ENCODE data around the gene CBX7. TPM values are rescaled to one million over a fixed set of nuclear protein-coding genes. Genes with fewer than 3 reads are reported as not detected.

CBX7 gene
- total and polyA plus RNA-seq, 2 of the 4 experiments (the other 2 are of a cell fraction): 0.90 to 3.6 TPM

GRCh38 chr22:39173050-39173706 is 20.7 kb upstream of the CBX7 start:
- peak overlapping the region; percentile 91; the same call in 1 of the 2 replicates for H3K27ac ChIP-seq (ENCODE audit: insufficient read depth, low read length)
- DNase-seq (no peak), ATAC-seq (ENCODE audit: low read depth) (no peak)
- peaks cover 2% of the 10 kb centered on the region; the same call in 1 of the 2 replicates for H3K27me3 ChIP-seq (ENCODE audit: control insufficient read depth, insufficient read depth, low read length)
- no TSS peak for BruUV-seq (replicated peaks)
- H3K23ac ChIP-seq (ENCODE audit: low read depth, low read length): peak overlapping the region; percentile 84
- peak overlapping the region; percentile 95 for H2AK5ac ChIP-seq (ENCODE audit: low read depth, low read length)
- 91% methylated on average over 10 of the region's 16 CpGs; no CpG with 5 or more reads in 1 of the 2 experiments for whole genome bisulfite sequencing, 2 experiments (ENCODE audit: extremely low coverage in 2 of 2, insufficient read length in 1 of 2)
- dilution Hi-C loops (cut with HindIII; ENCODE audit: low sequenced_read_pairs, unreplicated experiment) (no loop called here), intact Hi-C loops (cut with micrococcal nuclease) (loop anchor here (5.0 to 10.0 kb wide), 2 partner anchors 322 to 349 kb away; partner anchors contain the start of gene ATF4), in situ Hi-C loops (cut with MboI; ENCODE audit: low sequenced_read_pairs) (loop anchor here (5.0 to 25.0 kb wide), 2 partner anchors 139 to 864 kb away; no protein-coding TSS in a partner anchor)
- H3K9me3 ChIP-seq (ENCODE audit: control insufficient read depth, insufficient read depth, low read length): no peaks in the 10 kb centered on the region
- H2AFZ ChIP-seq (replicated peaks; ENCODE audit: low read length, poor library complexity): peak overlapping the region; percentile 81
- H2BK15ac ChIP-seq (ENCODE audit: low read depth, low read length): peak overlapping the region; percentile 100; the same call in 2 of the 3 replicates
- CTCF ChIA-PET: no interaction called here
- POLR2A ChIA-PET (ENCODE audit: unreplicated experiment): no interaction called here
- peak overlapping the region; percentile 100 for H3K4ac ChIP-seq (ENCODE audit: low read depth, low read length)
- peak overlapping the region; percentile 100 for H4K91ac ChIP-seq (ENCODE audit: insufficient read depth, low read depth, low read length)
- peak overlapping the region; percentile 82 for H2BK5ac ChIP-seq (ENCODE audit: low read depth, low read length, poor library complexity, severe bottlenecking)
- H3K4me3 ChIP-seq (ENCODE audit: insufficient read depth, low read depth, low read length): no peak overlapping the region
- H3K14ac ChIP-seq (replicated peaks; ENCODE audit: low read depth, low read length): peak overlapping the region; percentile 89
- peak overlapping the region; percentile 74; the same call in 1 of the 2 replicates for H3K56ac ChIP-seq (ENCODE audit: extremely low read depth, insufficient read depth, low read length)
- H4K5ac ChIP-seq (ENCODE audit: low read depth, low read length): peak overlapping the region; percentile 95
- H3K18ac ChIP-seq (ENCODE audit: low read depth, low read length): peak overlapping the region; percentile 89
- H2AK9ac ChIP-seq (replicated peaks; ENCODE audit: low read depth, low read length, poor library complexity): peak overlapping the region; percentile 94
- peak overlapping the region; percentile 67; the same call in 1 of the 2 replicates for H3K9ac ChIP-seq (ENCODE audit: low read depth, low read length)
- peak overlapping the region; percentile 97 to 99; a peak in 3 of 4 replicates for H4K8ac ChIP-seq (ENCODE audit: low read depth in 2 of 2, low read length in 2 of 2)
- peaks cover 39% of the 10 kb centered on the region for H3K4me1 ChIP-seq (ENCODE audit: control insufficient read depth, insufficient read depth, low read length)
- peaks cover 32% of the 10 kb centered on the region for H3K9me1 ChIP-seq (ENCODE audit: insufficient read depth, low read length)
- H3K36me3 ChIP-seq (ENCODE audit: control insufficient read depth, insufficient read depth, low read length): no peaks in the 10 kb centered on the region
- H4K20me1 ChIP-seq (ENCODE audit: insufficient read depth, low read length): no peaks in the 10 kb centered on the region
- H3K4me2 ChIP-seq (ENCODE audit: low read depth, low read length): no peak overlapping the region
- peaks cover 0 to 20% of the 10 kb centered on the region in 2 experiments; a peak in 2 of 4 replicates for H3K79me1 ChIP-seq (ENCODE audit: low read depth in 1 of 2, low read length in 2 of 2)
- peak overlapping the region; percentile 100 for H2BK120ac ChIP-seq (ENCODE audit: low read depth, low read length)
- peak overlapping the region; percentile 97 for H2BK20ac ChIP-seq (ENCODE audit: low read depth, low read length)
- TF ChIP-seq RCOR1 (IDR thresholded peaks at IDR 0.05; ENCODE audit: insufficient replicate concordance, low read length) (no peak), CEBPB (IDR thresholded peaks at IDR 0.05; ENCODE audit: low read depth, low read length) (no peak), USF2 (IDR thresholded peaks at IDR 0.05; ENCODE audit: low read depth, low read length) (no peak), MAZ (IDR thresholded peaks at IDR 0.05; ENCODE audit: borderline replicate concordance, low read depth, low read length) (no peak), CHD1 (IDR thresholded peaks at IDR 0.05; ENCODE audit: low read depth, low read length) (no peak), RFX5 (IDR thresholded peaks at IDR 0.05; ENCODE audit: low read depth, low read length) (no peak), BHLHE40 (IDR thresholded peaks at IDR 0.05; ENCODE audit: low read depth, low read length) (no peak), MXI1 (IDR thresholded peaks at IDR 0.05; ENCODE audit: borderline replicate concordance, low read depth, low read length) (no peak), POLR2A (IDR thresholded peaks at IDR 0.05; ENCODE audit: low read depth, low read length) (no peak), RAD21 (IDR thresholded peaks at IDR 0.05; ENCODE audit: low read length) (no peak), FOS (IDR thresholded peaks at IDR 0.05; ENCODE audit: low read depth, low read length) (no peak), SMC3 (IDR thresholded peaks at IDR 0.05; ENCODE audit: low read depth, low read length) (no peak), MAFK (IDR thresholded peaks at IDR 0.05; ENCODE audit: low read depth, low read length) (no peak), CTCF (conservative IDR thresholded peaks at IDR 0.05; ENCODE audit: low read depth, low read length) (no peak), ELK1 (IDR thresholded peaks at IDR 0.05; ENCODE audit: borderline replicate concordance, low read depth, low read length) (no peak)

Measured in IMR-90 (cell line).